ENCODE results near the gene LIFR. TPM values are rescaled to one million over a fixed set of nuclear protein-coding genes. Genes with fewer than 3 reads are reported as not detected.

LIFR gene
- polyA plus RNA-seq, 1 donor from 2014 or later, result 5.8 TPM

DNA sequence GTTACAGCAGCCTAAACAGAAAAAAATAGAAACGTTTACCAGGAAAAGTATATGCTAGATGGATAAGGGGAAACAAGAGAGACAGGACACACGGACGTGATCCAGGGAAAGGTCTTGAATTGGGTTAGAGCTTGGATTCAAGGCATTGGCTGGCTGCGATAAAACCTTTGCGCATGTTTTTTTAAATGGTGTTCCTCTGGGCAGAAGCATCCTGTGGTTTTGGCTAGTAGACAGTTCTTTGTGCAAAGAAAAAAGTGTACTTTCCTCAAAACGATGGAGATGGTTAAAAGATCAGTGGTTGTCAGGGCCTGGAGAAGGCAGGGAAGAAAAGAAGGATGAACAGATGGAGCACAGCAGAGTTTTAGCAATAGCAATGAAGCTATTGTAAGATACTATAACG is 37.5 kb upstream of the LIFR start:
- H3K4me3 ChIP-seq (ENCODE audit: low read length), result no peak overlapping the region
- TF ChIP-seq POLR2AphosphoS5 (IDR thresholded peaks at IDR 0.05) (no peak), SMC3 (conservative IDR thresholded peaks at IDR 0.05; ENCODE audit: poor library complexity) (no peak), CTCF (IDR thresholded peaks at IDR 0.05; ENCODE audit: poor library complexity, severe bottlenecking) (no peak), TAF1 (IDR thresholded peaks at IDR 0.05; ENCODE audit: low read depth) (no peak), RAD21 (conservative IDR thresholded peaks at IDR 0.05) (no peak), EZH2 (IDR thresholded peaks at IDR 0.05; ENCODE audit: borderline replicate concordance, insufficient read depth, low read length, poor library complexity, severe bottlenecking) (no peak), EP300 (conservative IDR thresholded peaks at IDR 0.05; ENCODE audit: poor library complexity, severe bottlenecking) (no peak), MXI1 (conservative IDR thresholded peaks at IDR 0.05; ENCODE audit: poor library complexity, severe bottlenecking) (no peak)
- TF ChIP-seq, protein P1, sequence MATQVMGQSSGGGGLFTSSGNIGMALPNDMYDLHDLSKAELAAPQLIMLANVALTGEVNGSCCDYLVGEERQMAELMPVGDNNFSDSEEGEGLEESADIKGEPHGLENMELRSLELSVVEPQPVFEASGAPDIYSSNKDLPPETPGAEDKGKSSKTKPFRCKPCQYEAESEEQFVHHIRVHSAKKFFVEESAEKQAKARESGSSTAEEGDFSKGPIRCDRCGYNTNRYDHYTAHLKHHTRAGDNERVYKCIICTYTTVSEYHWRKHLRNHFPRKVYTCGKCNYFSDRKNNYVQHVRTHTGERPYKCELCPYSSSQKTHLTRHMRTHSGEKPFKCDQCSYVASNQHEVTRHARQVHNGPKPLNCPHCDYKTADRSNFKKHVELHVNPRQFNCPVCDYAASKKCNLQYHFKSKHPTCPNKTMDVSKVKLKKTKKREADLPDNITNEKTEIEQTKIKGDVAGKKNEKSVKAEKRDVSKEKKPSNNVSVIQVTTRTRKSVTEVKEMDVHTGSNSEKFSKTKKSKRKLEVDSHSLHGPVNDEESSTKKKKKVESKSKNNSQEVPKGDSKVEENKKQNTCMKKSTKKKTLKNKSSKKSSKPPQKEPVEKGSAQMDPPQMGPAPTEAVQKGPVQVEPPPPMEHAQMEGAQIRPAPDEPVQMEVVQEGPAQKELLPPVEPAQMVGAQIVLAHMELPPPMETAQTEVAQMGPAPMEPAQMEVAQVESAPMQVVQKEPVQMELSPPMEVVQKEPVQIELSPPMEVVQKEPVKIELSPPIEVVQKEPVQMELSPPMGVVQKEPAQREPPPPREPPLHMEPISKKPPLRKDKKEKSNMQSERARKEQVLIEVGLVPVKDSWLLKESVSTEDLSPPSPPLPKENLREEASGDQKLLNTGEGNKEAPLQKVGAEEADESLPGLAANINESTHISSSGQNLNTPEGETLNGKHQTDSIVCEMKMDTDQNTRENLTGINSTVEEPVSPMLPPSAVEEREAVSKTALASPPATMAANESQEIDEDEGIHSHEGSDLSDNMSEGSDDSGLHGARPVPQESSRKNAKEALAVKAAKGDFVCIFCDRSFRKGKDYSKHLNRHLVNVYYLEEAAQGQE (IDR thresholded peaks at IDR 0.05; ENCODE audit: borderline replicate concordance), result no peak
- no peak overlapping the region for H3K9ac ChIP-seq (ENCODE audit: low read length)
- H3K27me3 ChIP-seq (ENCODE audit: insufficient read depth, low read depth, low read length), result no peaks in the 10 kb centered on the region
- H3K4me2 ChIP-seq (ENCODE audit: low read length), result no peak overlapping the region
- H3K9me3 ChIP-seq (ENCODE audit: low read length), result no peaks in the 10 kb centered on the region
- H3F3A ChIP-seq (ENCODE audit: insufficient read depth, low read length, poor library complexity, severe bottlenecking), result no peaks in the 10 kb centered on the region
- H4K20me1 ChIP-seq (ENCODE audit: insufficient read depth), result no peaks in the 10 kb centered on the region
- no peaks in the 10 kb centered on the region for H3K36me3 ChIP-seq (ENCODE audit: insufficient read depth, low read length)
- no peaks in the 10 kb centered on the region for H3K79me2 ChIP-seq (replicated peaks; ENCODE audit: insufficient read depth, low read length)
- H3K27ac ChIP-seq (ENCODE audit: low read length), result no peak overlapping the region
- no peak overlapping the region for H2AFZ ChIP-seq (ENCODE audit: low read depth, low read length)
- no peaks in the 10 kb centered on the region for H3K9me2 ChIP-seq (ENCODE audit: insufficient read depth, low read length)

- no peaks in the 10 kb centered on the region for H3K9me2 ChIP-seq (ENCODE audit: insufficient read depth, low read length)
- H3K9me3 ChIP-seq (ENCODE audit: low read length), result no peaks in the 10 kb centered on the region
- H3F3A ChIP-seq (ENCODE audit: insufficient read depth, low read length, poor library complexity, severe bottlenecking), result no peaks in the 10 kb centered on the region
- H3K27me3 ChIP-seq (ENCODE audit: insufficient read depth, low read depth, low read length), result no peaks in the 10 kb centered on the region
- H2AFZ ChIP-seq (ENCODE audit: low read depth, low read length), result no peak overlapping the region
- TF ChIP-seq EZH2 (IDR thresholded peaks at IDR 0.05; ENCODE audit: borderline replicate concordance, insufficient read depth, low read length, poor library complexity, severe bottlenecking), result no peak
- no peak for TF ChIP-seq CTCF (IDR thresholded peaks at IDR 0.05; ENCODE audit: poor library complexity, severe bottlenecking)
- TF ChIP-seq EP300 (conservative IDR thresholded peaks at IDR 0.05; ENCODE audit: poor library complexity, severe bottlenecking), result no peak
- TF ChIP-seq RAD21 (conservative IDR thresholded peaks at IDR 0.05), result no peak
- TF ChIP-seq POLR2AphosphoS5 (IDR thresholded peaks at IDR 0.05), result no peak
- TF ChIP-seq, protein P1 (IDR thresholded peaks at IDR 0.05; ENCODE audit: borderline replicate concordance), result no peak
- no peak for TF ChIP-seq TAF1 (IDR thresholded peaks at IDR 0.05; ENCODE audit: low read depth)
- TF ChIP-seq MXI1 (conservative IDR thresholded peaks at IDR 0.05; ENCODE audit: poor library complexity, severe bottlenecking), result no peak
- TF ChIP-seq SMC3 (conservative IDR thresholded peaks at IDR 0.05; ENCODE audit: poor library complexity), result no peak
- H4K20me1 ChIP-seq (ENCODE audit: insufficient read depth), result no peaks in the 10 kb centered on the region
- no peak overlapping the region for H3K9ac ChIP-seq (ENCODE audit: low read length)
- H3K36me3 ChIP-seq (ENCODE audit: insufficient read depth, low read length), result no peaks in the 10 kb centered on the region
- no peak overlapping the region for H3K4me3 ChIP-seq (ENCODE audit: low read length)
- H3K79me2 ChIP-seq (replicated peaks; ENCODE audit: insufficient read depth, low read length), result no peaks in the 10 kb centered on the region
- no peak overlapping the region for H3K27ac ChIP-seq (ENCODE audit: low read length)
- H3K4me2 ChIP-seq (ENCODE audit: low read length), result no peak overlapping the region
Measured at GRCh38 chr5:38591523-38591849, 35.0 kb upstream of the LIFR start.

Data from neural cell (in vitro differentiated cells).